PFSK-1 (cell line): ENCODE data around the gene ADGRE1.

Experiments used
- FOXP2 ChIP-seq: optimal IDR thresholded peaks from 2 replicates; pipeline ENCODE3; 2011; ENCODE audit warnings: borderline replicate concordance, control low read depth, inconsistent platforms; ENCODE audit not compliant: insufficient read depth; ENCODE audit errors: extremely low read length, extremely low read depth
- POLR2AphosphoS5 ChIP-seq: IDR thresholded peaks from 2 replicates; pipeline ENCODE4 v1.6.1; 2012; ENCODE audit warnings: low read depth, mild to moderate bottlenecking, control low read depth, low read length, moderate library complexity
- SIN3A ChIP-seq: IDR thresholded peaks from 2 replicates; pipeline ENCODE4 v1.6.1; 2012; ENCODE audit warnings: mild to moderate bottlenecking, low read length, moderate library complexity, borderline replicate concordance; ENCODE audit not compliant: insufficient read depth
- TAF1 ChIP-seq: IDR thresholded peaks from 2 replicates; pipeline ENCODE4 v1.6.1; 2012; ENCODE audit warnings: low read length, control low read depth, borderline replicate concordance; ENCODE audit not compliant: insufficient read depth
- TF ChIP-seq, protein P1 (sequence below), 2 experiments: IDR thresholded peaks; 2 replicates each; pipeline versions ENCODE4 v1.6.1 to v1.8.0; 2011 to 2012; ENCODE audit warnings: low read depth in 2 of 2, low read length in 2 of 2, control low read depth in 1 of 2, inconsistent platforms in 1 of 2, mild to moderate bottlenecking in 1 of 2, moderate library complexity in 1 of 2; ENCODE audit not compliant: insufficient read depth in 1 of 2

ADGRE1 gene

DNA sequence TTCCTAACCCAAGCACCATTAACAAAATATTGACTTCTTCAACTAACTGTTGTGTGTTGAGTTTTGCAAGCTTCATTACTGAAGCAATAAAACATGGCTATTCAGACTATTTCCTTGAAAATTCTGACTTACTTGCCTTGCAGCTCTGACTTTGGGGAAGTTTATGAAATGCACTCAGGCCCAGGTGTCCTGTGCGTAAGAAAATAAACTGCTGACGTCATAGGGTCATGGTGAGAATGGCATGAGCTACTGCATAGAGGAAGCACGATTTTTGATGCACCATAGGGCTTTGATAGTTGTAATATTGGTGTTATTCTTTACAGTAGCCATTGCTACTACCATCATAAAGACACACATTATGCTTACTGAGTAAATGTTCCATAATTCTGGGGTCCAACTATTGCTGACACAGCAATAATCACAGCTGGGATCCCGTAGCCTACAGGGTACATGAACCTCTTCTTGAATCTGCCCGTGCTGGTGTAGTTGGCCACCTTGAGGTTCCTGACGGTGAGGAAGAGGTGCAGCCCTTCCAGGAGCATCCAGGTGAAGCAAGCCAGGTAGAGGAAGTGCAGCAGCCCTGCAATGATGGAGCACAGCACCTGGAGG lies 76.0 kb downstream of the ADGRE1 start:
- TF ChIP-seq POLR2AphosphoS5 (no peak), FOXP2 (no peak)
- TF ChIP-seq, protein P1, sequence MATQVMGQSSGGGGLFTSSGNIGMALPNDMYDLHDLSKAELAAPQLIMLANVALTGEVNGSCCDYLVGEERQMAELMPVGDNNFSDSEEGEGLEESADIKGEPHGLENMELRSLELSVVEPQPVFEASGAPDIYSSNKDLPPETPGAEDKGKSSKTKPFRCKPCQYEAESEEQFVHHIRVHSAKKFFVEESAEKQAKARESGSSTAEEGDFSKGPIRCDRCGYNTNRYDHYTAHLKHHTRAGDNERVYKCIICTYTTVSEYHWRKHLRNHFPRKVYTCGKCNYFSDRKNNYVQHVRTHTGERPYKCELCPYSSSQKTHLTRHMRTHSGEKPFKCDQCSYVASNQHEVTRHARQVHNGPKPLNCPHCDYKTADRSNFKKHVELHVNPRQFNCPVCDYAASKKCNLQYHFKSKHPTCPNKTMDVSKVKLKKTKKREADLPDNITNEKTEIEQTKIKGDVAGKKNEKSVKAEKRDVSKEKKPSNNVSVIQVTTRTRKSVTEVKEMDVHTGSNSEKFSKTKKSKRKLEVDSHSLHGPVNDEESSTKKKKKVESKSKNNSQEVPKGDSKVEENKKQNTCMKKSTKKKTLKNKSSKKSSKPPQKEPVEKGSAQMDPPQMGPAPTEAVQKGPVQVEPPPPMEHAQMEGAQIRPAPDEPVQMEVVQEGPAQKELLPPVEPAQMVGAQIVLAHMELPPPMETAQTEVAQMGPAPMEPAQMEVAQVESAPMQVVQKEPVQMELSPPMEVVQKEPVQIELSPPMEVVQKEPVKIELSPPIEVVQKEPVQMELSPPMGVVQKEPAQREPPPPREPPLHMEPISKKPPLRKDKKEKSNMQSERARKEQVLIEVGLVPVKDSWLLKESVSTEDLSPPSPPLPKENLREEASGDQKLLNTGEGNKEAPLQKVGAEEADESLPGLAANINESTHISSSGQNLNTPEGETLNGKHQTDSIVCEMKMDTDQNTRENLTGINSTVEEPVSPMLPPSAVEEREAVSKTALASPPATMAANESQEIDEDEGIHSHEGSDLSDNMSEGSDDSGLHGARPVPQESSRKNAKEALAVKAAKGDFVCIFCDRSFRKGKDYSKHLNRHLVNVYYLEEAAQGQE (IDR thresholded peaks at IDR 0.05; ENCODE audit: insufficient read depth in 1 of 2, low read depth in 2 of 2, low read length in 2 of 2): no peak

DNA sequence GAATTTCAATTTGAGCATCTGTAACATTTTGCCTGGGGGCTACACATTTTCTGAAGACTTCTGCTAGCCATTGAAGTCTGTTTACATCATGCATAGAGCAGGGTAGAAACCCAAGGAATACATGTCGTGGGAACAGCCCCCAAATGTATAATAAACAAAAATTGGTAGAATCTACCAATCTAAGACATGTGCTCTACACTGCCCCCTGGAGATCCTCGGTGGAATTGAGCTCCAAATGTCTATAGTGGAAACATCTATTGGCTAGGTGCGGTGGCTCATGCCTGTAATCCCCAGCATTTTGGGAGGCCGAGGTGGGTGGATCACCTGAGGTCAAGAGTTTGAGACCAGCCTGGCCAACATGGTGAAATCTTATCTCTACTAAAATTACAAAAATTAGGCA lies 76.6 kb downstream of the ADGRE1 start:
- TF ChIP-seq, protein P1 (IDR thresholded peaks at IDR 0.05; ENCODE audit: insufficient read depth in 1 of 2, low read depth in 2 of 2, low read length in 2 of 2): no peak
- no peak for TF ChIP-seq FOXP2
- no peak for TF ChIP-seq TAF1
- no peak for TF ChIP-seq SIN3A
- no peak for TF ChIP-seq POLR2AphosphoS5

DNA sequence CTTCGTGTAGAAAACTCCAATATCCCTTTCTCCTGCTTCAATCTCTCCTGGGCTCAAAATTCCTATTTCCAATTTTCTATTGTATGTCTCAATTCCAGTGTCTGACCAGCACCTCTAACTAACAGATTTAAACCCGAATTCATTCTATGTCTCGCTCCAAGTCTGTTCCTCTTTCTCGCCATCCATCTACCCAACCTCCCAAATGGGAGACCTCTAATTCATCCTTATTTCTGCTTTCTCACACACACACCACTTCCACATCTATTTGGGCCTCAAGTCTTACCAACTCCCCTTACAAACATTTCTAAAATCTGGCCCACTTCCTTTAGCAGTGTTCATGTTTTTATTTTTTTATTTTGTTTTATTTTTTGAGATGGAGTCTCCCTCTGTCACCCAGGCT lies 80.6 kb downstream of the ADGRE1 start:
- TF ChIP-seq POLR2AphosphoS5: no peak
- TF ChIP-seq FOXP2: no peak
- TF ChIP-seq, protein P1 (IDR thresholded peaks at IDR 0.05; ENCODE audit: insufficient read depth in 1 of 2, low read depth in 2 of 2, low read length in 2 of 2): no peak
- TF ChIP-seq TAF1: no peak
- TF ChIP-seq SIN3A: no peak

DNA sequence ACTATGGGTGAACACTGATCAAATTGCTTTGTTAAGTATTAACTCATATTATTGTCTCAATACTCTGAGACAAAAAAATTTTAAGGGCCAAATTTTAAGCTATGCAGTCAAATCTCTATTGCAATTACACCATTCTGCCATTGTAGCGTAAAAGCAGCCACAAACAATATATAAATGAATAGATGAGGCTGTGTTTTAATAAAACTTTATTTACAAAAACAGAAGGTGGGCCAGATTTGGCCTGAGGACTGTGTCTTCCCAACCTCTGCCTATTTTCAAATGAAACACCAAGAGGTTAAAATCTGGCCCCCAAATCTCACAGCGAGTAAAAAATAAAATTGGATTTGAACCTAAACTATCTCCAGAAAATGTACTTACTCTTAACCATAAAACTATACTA lies 82.1 kb downstream of the ADGRE1 start:
- TF ChIP-seq FOXP2: no peak
- TF ChIP-seq TAF1: no peak
- TF ChIP-seq, protein P1 (IDR thresholded peaks at IDR 0.05; ENCODE audit: insufficient read depth in 1 of 2, low read depth in 2 of 2, low read length in 2 of 2): no peak
- no peak for TF ChIP-seq POLR2AphosphoS5
- no peak for TF ChIP-seq SIN3A

DNA sequence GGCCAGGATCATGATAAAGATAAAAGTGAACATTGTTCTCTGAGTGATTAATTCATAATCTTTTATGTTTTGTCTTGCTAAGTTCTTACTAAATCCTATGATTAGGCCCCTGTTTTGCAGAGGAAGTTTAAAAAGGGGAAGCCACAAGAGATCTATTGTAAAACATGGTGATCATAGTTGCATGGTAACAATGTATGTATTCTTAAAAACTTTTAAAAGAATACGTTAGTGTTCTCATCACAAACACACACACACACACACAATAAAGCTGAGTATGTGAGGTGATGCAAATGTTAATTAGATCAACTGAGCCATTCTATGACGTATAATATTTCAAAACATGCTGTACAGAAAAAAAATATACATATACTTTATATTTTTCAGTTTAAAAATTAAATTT lies 82.6 kb downstream of the ADGRE1 start:
- TF ChIP-seq TAF1 (no peak), FOXP2 (no peak), POLR2AphosphoS5 (no peak), SIN3A (no peak)
- TF ChIP-seq, protein P1 (IDR thresholded peaks at IDR 0.05; ENCODE audit: insufficient read depth in 1 of 2, low read depth in 2 of 2, low read length in 2 of 2): no peak
